ENCODE results near the gene SMPD4. TPM values are rescaled to one million over a fixed set of nuclear protein-coding genes. Genes with fewer than 3 reads are reported as not detected.
A peak's percentile ranks its signal among the peaks of the same experiment; 100 is the strongest.
"Not testable (repeated sequence)": the region's sequence is repeated elsewhere in the genome, so short reads cannot be mapped to it uniquely, and the experiment has no call there.

Gene SMPD4
- total RNA-seq, 6 experiments from 2014 or later = 59.9 to 75.3 (median 64.6) TPM

GRCh38 chr2:130156624-130157004 lies 24.8 kb downstream of the SMPD4 start:
- Mint-ChIP-seq H3K9me3 (no peaks in the 10 kb centered on the region), H3K4me1 (ENCODE audit: low read depth) (no peaks in the 10 kb centered on the region), H3K36me3 (ENCODE audit: low read depth) (no peaks in the 10 kb centered on the region), H3K27ac (no peak overlapping the region), H3K4me3 (no peak overlapping the region), H3K27me3 (ENCODE audit: insufficient read depth) (no peaks in the 10 kb centered on the region)
- no peak for DNase-seq
- no peak for TF ChIP-seq CTCF (IDR thresholded peaks at IDR 0.05)

- peak; percentile 75 for TF ChIP-seq CTCF (IDR thresholded peaks at IDR 0.05)
- DNase-seq = peak; percentile 40
- not testable (repeated sequence) for H3K4me3 Mint-ChIP-seq; H3K27ac Mint-ChIP-seq; H3K27me3 Mint-ChIP-seq (ENCODE audit: insufficient read depth); H3K9me3 Mint-ChIP-seq; H3K4me1 Mint-ChIP-seq (ENCODE audit: low read depth); H3K36me3 Mint-ChIP-seq (ENCODE audit: low read depth)
Observed at GRCh38 chr2:130155956-130156623, 25.3 kb downstream of the SMPD4 start.

GRCh38 chr2:130154773-130155765 lies 26.3 kb downstream of the SMPD4 start:
- no peaks in the 10 kb centered on the region for H3K36me3 Mint-ChIP-seq (ENCODE audit: low read depth)
- H3K9me3 Mint-ChIP-seq = no peaks in the 10 kb centered on the region
- H3K4me3 Mint-ChIP-seq = no peak overlapping the region
- DNase-seq = no peak
- TF ChIP-seq CTCF (IDR thresholded peaks at IDR 0.05) = no peak
- no peak overlapping the region for H3K27ac Mint-ChIP-seq
- H3K4me1 Mint-ChIP-seq (ENCODE audit: low read depth) = no peaks in the 10 kb centered on the region
- no peaks in the 10 kb centered on the region for H3K27me3 Mint-ChIP-seq (ENCODE audit: insufficient read depth)

- H3K36me3 Mint-ChIP-seq (ENCODE audit: low read depth); H3K4me1 Mint-ChIP-seq (ENCODE audit: low read depth); H3K4me3 Mint-ChIP-seq; DNase-seq; H3K27ac Mint-ChIP-seq; H3K27me3 Mint-ChIP-seq (ENCODE audit: insufficient read depth); H3K9me3 Mint-ChIP-seq: not testable (repeated sequence)
Observed at GRCh38 chr2:130154423-130154770, 27.0 kb downstream of the SMPD4 start.

- not testable (repeated sequence) for H3K27me3 Mint-ChIP-seq (ENCODE audit: insufficient read depth); H3K4me3 Mint-ChIP-seq; H3K36me3 Mint-ChIP-seq (ENCODE audit: low read depth); H3K4me1 Mint-ChIP-seq (ENCODE audit: low read depth); DNase-seq; H3K27ac Mint-ChIP-seq; H3K9me3 Mint-ChIP-seq
Observed at GRCh38 chr2:130153721-130154422, 27.5 kb downstream of the SMPD4 start.

GRCh38 chr2:130152816-130153595 lies 28.4 kb downstream of the SMPD4 start:
- DNase-seq = no peak
- no peaks in the 10 kb centered on the region for H3K27me3 Mint-ChIP-seq (ENCODE audit: insufficient read depth)
- no peak overlapping the region for H3K4me3 Mint-ChIP-seq
- H3K36me3 Mint-ChIP-seq (ENCODE audit: low read depth) = no peaks in the 10 kb centered on the region
- no peak overlapping the region for H3K27ac Mint-ChIP-seq
- no peaks in the 10 kb centered on the region for H3K9me3 Mint-ChIP-seq
- H3K4me1 Mint-ChIP-seq (ENCODE audit: low read depth) = no peaks in the 10 kb centered on the region
- TF ChIP-seq CTCF (IDR thresholded peaks at IDR 0.05) = no peak

GRCh38 chr2:130152136-130152815 lies 29.1 kb downstream of the SMPD4 start:
- H3K9me3 Mint-ChIP-seq; DNase-seq; H3K27me3 Mint-ChIP-seq (ENCODE audit: insufficient read depth); H3K4me1 Mint-ChIP-seq (ENCODE audit: low read depth); H3K27ac Mint-ChIP-seq; H3K4me3 Mint-ChIP-seq; H3K36me3 Mint-ChIP-seq (ENCODE audit: low read depth): not testable (repeated sequence)

- not testable (repeated sequence) for H3K36me3 Mint-ChIP-seq (ENCODE audit: low read depth); H3K4me1 Mint-ChIP-seq (ENCODE audit: low read depth); H3K9me3 Mint-ChIP-seq; H3K27ac Mint-ChIP-seq; H3K4me3 Mint-ChIP-seq; H3K27me3 Mint-ChIP-seq (ENCODE audit: insufficient read depth); DNase-seq
Observed at GRCh38 chr2:130151145-130151512, 30.3 kb downstream of the SMPD4 start.

Measured in HFFc6 (cell line).